Ishikawa (cell line): ENCODE results near the gene ACSS2.

Source experiments
- CEBPB ChIP-seq: IDR thresholded peaks from 2 replicates; pipeline ENCODE4 v1.6.1; 2012
- CREB1 ChIP-seq: IDR thresholded peaks from 2 replicates; pipeline ENCODE4 v1.6.1; 2012; ENCODE audit warnings: low read depth
- EGR1 ChIP-seq: IDR thresholded peaks from 2 replicates; pipeline ENCODE4 v1.6.1; 2012
- EP300 ChIP-seq: IDR thresholded peaks from 2 replicates; pipeline ENCODE4 v1.6.1; 2012; ENCODE audit warnings: borderline replicate concordance
- FOXM1 ChIP-seq: IDR thresholded peaks from 2 replicates; pipeline ENCODE4 v1.6.1; 2012; ENCODE audit warnings: low read depth, borderline replicate concordance
- NFIC ChIP-seq: IDR thresholded peaks from 2 replicates; pipeline ENCODE4 v1.6.1; 2012
- RAD21 ChIP-seq: IDR thresholded peaks from 2 replicates; pipeline ENCODE4 v1.6.1; 2012; ENCODE audit warnings: low read depth
- TAF1 ChIP-seq: IDR thresholded peaks from 2 replicates; pipeline ENCODE4 v1.6.1; 2012; ENCODE audit warnings: low read depth, mild to moderate bottlenecking
- TCF12 ChIP-seq: IDR thresholded peaks from 2 replicates; pipeline ENCODE4 v1.6.1; 2012; ENCODE audit warnings: low read depth
- TEAD4 ChIP-seq: IDR thresholded peaks from 2 replicates; pipeline ENCODE4 v1.6.1; 2012
- YY1 ChIP-seq: IDR thresholded peaks from 2 replicates; pipeline ENCODE4 v1.6.1; 2012; ENCODE audit warnings: low read depth
- ZBTB7A ChIP-seq: IDR thresholded peaks from 2 replicates; pipeline ENCODE4 v1.6.1; 2012; ENCODE audit warnings: low read depth
- TF ChIP-seq, protein P1 (sequence below): IDR thresholded peaks from 2 replicates; pipeline ENCODE4 v1.6.1; 2012; ENCODE audit warnings: low read depth, mild to moderate bottlenecking
- TF ChIP-seq, protein P2 (sequence below): IDR thresholded peaks from 2 replicates; pipeline ENCODE4 v1.6.1; 2012
- TF ChIP-seq, protein P3 (sequence below): IDR thresholded peaks from 2 replicates; pipeline ENCODE4 v1.6.1; 2012

The ACSS2 gene

DNA sequence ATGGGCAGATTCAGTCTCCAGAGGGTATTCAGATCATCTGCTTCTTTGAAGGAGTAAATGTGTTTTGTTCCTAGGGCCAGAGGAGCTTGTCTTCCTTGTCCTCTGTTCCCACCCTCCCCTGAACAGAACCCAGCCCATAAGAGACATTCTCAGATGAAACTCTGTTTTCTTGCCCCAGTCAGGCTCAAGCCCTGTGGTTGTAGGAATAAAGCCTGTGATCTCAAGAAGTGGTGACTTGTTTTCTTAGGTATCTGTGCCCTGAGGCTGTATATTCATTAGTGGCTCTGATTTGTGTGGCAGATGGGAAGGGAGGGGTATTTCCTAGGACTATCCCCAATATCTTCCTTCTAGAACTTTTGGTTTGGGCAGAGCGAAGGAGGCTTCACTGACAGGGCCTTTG, 51.3 kb downstream of the ACSS2 start:
- TF ChIP-seq, protein P1, sequence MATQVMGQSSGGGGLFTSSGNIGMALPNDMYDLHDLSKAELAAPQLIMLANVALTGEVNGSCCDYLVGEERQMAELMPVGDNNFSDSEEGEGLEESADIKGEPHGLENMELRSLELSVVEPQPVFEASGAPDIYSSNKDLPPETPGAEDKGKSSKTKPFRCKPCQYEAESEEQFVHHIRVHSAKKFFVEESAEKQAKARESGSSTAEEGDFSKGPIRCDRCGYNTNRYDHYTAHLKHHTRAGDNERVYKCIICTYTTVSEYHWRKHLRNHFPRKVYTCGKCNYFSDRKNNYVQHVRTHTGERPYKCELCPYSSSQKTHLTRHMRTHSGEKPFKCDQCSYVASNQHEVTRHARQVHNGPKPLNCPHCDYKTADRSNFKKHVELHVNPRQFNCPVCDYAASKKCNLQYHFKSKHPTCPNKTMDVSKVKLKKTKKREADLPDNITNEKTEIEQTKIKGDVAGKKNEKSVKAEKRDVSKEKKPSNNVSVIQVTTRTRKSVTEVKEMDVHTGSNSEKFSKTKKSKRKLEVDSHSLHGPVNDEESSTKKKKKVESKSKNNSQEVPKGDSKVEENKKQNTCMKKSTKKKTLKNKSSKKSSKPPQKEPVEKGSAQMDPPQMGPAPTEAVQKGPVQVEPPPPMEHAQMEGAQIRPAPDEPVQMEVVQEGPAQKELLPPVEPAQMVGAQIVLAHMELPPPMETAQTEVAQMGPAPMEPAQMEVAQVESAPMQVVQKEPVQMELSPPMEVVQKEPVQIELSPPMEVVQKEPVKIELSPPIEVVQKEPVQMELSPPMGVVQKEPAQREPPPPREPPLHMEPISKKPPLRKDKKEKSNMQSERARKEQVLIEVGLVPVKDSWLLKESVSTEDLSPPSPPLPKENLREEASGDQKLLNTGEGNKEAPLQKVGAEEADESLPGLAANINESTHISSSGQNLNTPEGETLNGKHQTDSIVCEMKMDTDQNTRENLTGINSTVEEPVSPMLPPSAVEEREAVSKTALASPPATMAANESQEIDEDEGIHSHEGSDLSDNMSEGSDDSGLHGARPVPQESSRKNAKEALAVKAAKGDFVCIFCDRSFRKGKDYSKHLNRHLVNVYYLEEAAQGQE, result no peak
- TF ChIP-seq, protein P2, sequence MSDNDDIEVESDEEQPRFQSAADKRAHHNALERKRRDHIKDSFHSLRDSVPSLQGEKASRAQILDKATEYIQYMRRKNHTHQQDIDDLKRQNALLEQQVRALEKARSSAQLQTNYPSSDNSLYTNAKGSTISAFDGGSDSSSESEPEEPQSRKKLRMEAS, result no peak
- TF ChIP-seq RAD21 (no peak), NFIC (no peak)

DNA sequence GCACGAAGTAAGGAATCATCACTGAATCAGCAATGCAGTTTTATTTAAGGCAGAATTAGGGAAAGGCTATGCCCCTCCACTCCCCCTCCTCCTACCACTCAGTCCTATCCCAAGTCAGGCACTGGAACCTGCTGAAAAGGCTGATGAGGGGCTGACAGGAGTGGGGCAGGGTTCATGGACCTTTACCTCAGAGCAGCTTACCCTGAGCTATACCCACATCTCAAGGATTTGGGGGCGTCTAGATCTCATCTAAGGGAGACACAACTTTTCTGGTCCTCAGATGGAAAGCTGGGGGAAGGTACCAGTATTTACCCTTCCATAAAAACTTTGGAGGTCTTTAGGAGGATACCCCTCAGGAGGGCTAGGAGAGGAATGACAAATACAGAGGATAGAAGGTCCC, 52.0 kb downstream of the ACSS2 start:
- TF ChIP-seq EGR1, result no peak
- no peak for TF ChIP-seq TCF12
- no peak for TF ChIP-seq RAD21
- TF ChIP-seq, protein P1, result no peak
- TF ChIP-seq EP300, result no peak
- no peak for TF ChIP-seq CREB1
- TF ChIP-seq, protein P3, sequence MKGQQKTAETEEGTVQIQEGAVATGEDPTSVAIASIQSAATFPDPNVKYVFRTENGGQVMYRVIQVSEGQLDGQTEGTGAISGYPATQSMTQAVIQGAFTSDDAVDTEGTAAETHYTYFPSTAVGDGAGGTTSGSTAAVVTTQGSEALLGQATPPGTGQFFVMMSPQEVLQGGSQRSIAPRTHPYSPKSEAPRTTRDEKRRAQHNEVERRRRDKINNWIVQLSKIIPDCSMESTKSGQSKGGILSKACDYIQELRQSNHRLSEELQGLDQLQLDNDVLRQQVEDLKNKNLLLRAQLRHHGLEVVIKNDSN, result no peak
- TF ChIP-seq YY1, result no peak
- no peak for TF ChIP-seq NFIC

DNA sequence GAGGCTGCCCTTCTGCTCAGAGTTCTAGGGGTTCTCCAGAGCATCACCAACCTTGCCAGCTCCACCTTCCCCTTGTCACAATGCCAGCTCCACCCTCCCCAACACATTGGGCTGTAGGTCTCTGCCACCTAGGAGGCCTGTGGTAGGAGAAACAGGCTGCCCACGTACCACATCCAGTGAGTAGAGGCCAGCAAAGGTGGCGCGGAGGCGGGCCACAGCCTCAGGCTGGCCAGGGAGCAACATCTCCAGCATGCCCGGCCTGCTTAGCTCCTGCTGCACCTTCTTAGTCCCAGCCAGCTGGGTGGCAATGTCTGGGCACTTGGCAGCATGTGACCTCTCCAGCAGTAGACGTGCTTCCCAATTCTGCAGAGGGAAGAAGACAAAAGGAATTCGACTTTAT, 55.4 kb downstream of the ACSS2 start:
- TF ChIP-seq TCF12 (no peak), YY1 (no peak), ZBTB7A (no peak), NFIC (no peak), CREB1 (no peak), CEBPB (no peak), EGR1 (no peak), RAD21 (no peak), FOXM1 (no peak), TAF1 (no peak), TEAD4 (no peak)
- TF ChIP-seq, protein P3, result no peak
- TF ChIP-seq, protein P1, result no peak

DNA sequence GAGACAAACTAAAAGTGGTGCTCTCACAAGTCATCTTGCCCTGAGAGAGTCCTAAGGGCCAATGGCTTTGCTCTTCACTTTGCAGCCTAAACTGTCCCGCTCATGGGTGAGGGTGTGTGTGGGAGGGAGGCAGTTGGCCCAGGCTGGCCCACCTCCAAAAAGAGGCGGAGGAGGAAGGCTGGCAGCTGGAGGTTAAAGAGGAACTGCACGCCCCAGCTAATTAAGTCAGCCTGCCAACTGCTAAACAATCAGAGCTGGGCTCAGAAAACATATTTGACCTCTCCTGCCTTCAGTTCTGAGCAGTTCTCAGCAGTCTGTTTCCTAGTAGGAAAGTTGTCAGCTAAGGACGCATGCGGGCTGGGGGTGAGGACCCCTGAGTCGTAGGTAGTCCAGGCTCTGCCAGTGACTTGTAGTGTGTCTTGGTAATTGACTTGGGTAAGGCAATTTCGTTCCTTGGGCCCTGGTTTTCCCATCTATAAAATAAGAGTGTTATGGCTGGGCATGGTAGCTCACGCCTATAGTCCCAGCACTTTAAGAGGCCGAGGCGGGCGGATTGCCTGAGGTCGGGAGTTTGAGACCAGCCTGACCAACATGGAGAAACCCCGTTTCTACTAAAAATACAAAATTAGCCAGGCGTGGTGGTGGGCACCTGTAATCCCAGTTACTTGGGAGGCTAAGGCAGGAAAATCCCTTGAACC, 62.2 kb downstream of the ACSS2 start:
- TF ChIP-seq YY1 (no peak), NFIC (peak; percentile 58)

DNA sequence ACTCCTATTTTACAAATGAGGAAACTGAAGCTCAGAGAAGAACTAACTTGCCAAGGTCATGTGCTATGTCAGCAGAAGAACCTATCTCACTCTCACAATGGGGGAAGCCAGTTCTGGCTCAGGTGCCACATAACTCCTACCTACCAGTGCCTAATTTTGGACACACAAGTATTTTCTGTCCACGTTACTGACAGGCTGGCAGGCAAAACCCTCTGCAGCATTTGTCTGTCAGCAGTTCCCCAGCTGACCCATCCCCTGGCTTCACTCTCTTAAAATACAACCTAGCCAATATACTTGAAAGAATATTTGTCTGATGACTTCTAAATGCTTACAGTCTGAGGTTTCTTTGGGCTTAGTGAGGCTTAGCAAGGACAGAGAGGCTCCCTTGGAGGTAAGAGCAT, 63.7 kb downstream of the ACSS2 start:
- TF ChIP-seq EGR1, result no peak
- no peak for TF ChIP-seq CREB1
- no peak for TF ChIP-seq TCF12
- TF ChIP-seq, protein P1, result no peak
- no peak for TF ChIP-seq FOXM1
- no peak for TF ChIP-seq TAF1
